ENCODE data around the gene IGSF21.

IGSF21 gene

DNA sequence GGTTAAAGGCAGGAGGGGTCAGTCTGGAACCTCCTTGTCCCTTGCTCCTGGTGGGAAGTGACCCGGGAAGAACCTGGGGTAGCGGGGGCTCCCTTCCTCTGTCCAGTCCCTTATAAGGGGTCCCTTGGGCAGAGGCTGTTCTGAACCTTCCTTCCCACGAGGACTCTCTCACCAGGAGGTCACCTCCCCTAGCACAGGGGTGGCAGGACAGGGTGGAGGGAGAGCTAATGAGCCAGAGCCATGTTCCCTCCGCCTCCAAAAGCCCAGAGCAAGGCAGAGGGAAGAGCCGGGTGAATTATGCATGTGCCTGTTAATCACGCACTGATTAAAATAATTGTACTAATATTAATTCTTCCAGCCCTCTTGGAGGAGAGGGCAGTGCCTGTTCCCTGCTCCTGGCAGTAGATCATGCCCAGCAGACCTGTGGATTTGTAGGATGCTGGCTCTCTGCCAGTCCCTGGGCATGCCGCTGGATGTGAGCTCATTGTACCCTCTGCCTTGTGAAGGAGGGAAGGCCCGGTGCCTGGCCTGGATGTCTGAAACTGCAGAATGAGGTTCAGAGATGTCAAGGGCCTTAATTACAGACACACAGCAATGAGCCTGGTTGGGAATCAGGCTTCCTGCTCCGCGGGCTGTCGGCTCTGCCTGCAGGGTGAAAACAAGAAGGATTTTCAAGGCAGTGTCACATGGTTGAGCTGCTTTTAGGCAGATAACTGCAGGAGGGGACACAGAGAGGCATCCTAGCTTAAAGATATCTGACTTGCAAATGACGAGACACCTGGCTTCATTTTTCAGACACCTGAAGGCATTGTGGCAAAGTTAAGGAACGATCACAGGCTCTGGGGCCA lies 68.2 kb downstream of the IGSF21 start:
- DNase-seq (ENCODE audit: low read depth in 2 of 2), result no peak

DNA sequence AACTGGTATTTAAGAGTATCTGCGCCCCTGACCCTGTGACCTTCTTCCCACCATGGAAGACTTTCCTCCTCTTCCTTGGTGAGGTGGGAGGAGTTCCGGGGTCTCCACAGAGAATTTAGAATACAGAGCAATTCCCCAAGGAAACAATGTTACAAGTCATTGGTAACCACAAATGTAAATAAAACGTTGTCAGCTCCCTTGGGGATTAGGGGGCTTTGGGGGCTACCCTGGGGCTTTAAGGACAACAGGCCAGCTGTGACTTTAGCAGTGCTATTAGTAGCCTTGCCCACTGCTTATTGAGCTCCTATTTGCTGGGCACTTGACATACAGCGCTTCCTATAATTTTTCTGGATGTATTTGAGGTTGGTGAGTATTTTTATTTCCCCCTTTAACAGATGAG lies 69.0 kb downstream of the IGSF21 start:
- DNase-seq (ENCODE audit: low read depth in 2 of 2), result no peak

DNA sequence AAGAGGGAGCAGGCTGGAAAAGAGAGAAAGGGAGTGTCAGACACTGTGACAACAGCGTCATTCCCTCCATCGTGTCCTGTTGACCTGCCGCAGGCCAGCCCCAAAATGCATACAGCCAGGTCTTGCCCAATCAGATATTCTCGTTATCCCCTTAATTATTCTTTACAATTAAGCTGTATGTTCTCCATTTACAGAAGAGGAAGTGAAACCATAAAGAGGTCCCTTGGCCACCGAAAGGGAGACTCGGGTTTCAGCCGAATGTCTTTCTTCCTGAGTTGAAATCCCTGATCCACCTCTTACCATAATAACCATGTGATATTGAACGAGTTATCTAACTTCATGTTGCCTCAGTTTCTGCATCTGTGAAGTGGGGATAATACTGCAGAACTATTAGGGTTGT lies 70.5 kb downstream of the IGSF21 start:
- DNase-seq (ENCODE audit: low read depth in 2 of 2), result no peak

GRCh38 chr1:18179009-18179408 lies 71.4 kb downstream of the IGSF21 start:
- no peak for DNase-seq (ENCODE audit: low read depth in 2 of 2)

DNA sequence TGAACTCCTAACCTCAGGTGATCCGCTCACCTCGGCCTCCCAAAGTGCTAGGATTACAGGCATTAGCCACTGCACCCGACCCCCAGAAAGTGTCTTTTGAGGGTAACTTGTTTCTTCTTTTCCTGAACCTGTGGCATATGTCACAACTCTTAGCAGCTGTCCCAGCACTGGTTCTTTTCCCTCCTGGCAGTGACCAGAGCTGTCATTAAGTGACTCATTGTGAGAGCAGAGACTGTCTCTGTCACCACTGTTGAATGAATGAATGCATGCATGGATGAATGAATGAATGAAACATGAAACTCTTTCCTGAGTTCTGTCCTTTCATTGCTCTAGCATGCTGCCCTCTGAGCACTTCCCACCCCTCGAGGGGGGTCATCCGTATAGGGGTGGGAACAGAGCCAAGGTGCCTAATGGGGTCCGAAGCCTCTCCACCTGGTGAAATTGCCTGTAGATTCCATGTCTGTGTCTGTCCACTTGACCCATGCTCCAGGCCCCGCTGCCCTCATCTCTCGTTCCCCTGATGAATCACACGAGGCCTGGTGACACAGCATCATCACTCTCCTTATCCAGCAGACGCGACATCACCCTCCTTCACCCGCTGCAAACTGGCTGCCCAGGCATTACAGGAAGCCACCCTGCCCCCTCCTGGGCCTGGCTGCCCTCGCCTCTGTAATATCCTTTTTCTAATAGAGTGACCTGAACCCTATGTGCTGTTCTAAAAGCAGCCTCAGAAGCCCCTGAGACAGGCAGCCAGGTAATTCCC lies 75.0 kb downstream of the IGSF21 start:
- DNase-seq (ENCODE audit: low read depth in 2 of 2), result no peak

DNA sequence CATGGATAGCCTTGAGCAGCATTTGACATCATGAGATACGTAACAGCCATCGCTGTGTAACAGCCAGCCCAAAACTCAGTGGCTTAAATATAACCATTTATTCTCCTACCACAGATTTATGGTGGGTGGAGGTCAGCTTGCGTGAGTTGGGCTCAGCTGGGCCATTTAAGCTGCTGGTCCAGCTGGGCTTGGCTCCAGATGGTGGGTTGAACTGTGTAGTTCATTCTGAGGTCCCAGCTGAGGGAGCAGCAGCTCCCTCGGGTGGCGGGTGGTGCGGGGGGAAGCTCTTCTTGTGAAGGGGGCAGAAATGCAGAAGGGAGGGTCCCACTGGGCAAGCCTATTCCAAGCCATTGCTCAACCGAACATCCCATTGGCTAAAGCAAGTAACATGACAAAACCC lies 75.9 kb downstream of the IGSF21 start:
- DNase-seq (ENCODE audit: low read depth in 2 of 2), result no peak

DNA sequence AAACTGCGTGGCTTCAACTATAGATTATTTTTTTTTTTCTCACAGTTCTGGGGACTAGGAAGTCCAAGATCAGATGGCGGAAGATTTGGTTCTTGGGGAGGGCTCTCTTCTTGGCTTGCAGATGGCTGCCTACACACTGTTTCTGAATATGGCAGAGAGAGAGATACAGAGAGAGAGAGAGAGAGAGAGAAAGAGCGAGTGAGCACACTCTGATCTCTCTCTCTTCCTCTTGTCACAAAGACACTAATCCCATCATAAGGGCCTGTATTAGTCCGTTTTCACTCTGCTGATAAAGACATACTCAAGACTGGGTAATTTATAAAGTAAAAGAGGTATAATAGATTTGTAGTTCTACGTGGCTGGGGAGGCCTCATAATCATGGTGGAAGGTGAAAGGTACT lies 79.5 kb downstream of the IGSF21 start:
- DNase-seq (ENCODE audit: low read depth in 2 of 2), result no peak

- DNase-seq (ENCODE audit: low read depth in 2 of 2), result no peak
Measured at GRCh38 chr1:18188820-18189517, 81.4 kb downstream of the IGSF21 start.

DNA sequence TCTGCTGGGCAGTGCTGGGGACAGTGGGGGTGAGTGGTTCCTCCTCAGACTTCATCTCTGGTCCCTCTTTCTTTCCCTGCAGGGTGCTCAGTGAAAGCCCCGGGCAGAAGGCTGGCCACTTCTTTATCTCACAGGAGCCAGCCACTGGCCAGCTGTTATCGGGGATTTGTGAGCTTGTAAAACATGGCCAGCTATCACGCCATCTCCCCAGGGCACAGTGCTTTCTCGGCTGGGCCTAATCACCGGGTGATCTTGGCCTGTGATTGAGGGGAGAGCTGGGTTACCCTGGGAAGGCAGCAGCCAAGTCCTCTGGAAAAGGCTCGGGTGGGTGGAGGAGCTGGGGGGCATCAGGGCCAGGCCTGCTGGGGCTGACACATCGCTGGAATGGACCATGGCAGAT lies 83.0 kb downstream of the IGSF21 start:
- DNase-seq (ENCODE audit: low read depth in 2 of 2), result no peak

DNA sequence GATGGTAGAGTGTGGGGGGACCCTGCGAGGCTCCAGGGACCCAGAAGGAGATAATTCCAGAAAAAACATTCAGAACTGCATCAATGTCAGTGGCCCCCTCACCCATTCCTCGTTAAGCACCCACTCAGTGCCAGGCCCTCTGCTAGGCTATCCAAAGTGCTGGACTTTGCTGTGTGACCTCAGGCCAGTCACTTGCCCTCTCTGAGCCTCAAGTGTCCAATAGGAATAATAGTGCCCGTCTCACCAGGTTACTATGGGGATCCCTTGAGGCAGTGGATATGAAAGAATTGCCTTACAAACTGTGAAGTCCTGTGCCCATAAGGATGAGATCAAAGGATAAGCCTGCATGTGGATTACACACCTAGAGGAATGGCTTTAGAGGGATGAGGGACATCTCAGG lies 83.4 kb downstream of the IGSF21 start:
- DNase-seq (ENCODE audit: low read depth in 2 of 2), result no peak

GRCh38 chr1:18191481-18192155 lies 84.0 kb downstream of the IGSF21 start:
- DNase-seq (ENCODE audit: low read depth in 2 of 2), result no peak

- DNase-seq (ENCODE audit: low read depth in 2 of 2), result no peak
Measured at GRCh38 chr1:18192182-18192581, 84.6 kb downstream of the IGSF21 start.

DNA sequence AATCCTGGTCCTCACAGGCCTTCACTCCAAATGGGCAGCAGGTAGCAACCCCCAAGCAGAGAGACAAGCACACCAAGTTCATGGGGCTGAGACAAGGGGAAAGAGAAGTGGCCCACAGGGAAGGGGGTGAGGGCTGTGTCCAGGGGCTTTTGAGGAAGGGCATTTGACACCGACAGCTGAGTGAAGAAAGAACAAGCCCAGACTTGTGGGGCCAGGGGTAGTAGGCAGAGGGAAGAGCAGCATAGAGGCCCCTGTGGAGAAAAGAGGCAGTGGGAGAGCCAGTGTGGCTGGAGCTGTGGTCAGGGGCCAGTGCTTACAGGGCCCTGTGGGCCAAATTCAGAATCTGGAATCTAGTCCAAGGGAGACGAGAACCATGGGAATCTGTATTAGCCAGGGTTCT lies 85.4 kb downstream of the IGSF21 start:
- DNase-seq (ENCODE audit: low read depth in 2 of 2), result no peak

GRCh38 chr1:18197299-18197698 lies 89.7 kb downstream of the IGSF21 start:
- no peak for DNase-seq (ENCODE audit: low read depth in 2 of 2)

GRCh38 chr1:18198260-18198659 lies 90.7 kb downstream of the IGSF21 start:
- no peak for DNase-seq (ENCODE audit: low read depth in 2 of 2)

- no peak for DNase-seq (ENCODE audit: low read depth in 2 of 2)
Measured at GRCh38 chr1:18199462-18199861, 91.9 kb downstream of the IGSF21 start.

DNA sequence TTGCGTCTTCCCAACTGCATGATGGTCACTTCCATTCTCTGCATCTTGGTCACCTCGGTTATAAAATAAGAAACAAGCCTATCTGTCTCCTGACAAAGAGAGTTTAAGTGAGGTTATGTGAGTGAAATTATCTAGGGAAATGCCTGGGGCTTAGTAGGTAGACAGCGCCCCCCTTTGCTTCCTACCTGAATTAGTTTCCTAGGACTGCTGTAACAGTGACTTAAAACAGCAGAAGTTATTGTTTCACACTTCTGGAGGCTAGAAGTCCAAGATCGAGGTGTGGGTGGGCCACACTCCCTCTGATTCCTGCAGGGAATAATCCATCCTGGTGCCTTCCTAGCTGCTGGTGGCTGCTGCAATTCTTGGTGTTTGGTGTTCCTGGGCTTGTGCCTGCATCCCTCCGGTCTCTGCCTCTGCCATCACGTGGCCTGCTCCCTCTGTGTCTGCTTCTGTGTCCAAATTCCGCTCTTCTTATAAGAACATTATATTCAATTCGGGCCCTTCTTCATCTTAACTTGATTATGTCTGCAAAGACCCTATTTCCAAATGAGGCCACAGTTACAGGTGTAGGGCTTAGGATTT lies 92.6 kb downstream of the IGSF21 start:
- DNase-seq (ENCODE audit: low read depth in 2 of 2), result no peak

- DNase-seq (ENCODE audit: low read depth in 2 of 2), result no peak
Measured at GRCh38 chr1:18200918-18201317, 93.3 kb downstream of the IGSF21 start.

GRCh38 chr1:18201997-18202719 lies 94.6 kb downstream of the IGSF21 start:
- no peak for DNase-seq (ENCODE audit: low read depth in 2 of 2)

GRCh38 chr1:18203645-18204044 lies 96.0 kb downstream of the IGSF21 start:
- DNase-seq (ENCODE audit: low read depth in 2 of 2), result no peak

GRCh38 chr1:18204575-18204974 lies 97.0 kb downstream of the IGSF21 start:
- DNase-seq (ENCODE audit: low read depth in 2 of 2), result no peak

Data from activated CD4-positive, alpha-beta T cell treated with anti-CD3 and anti-CD28 coated beads for 24 hours (primary cell).